Activated T-helper 17 cell treated with anti-CD3 and anti-CD28 coated beads, Interleukin-2, amount 50 U/mL, for 72 hours (primary cell): ENCODE measurements around the gene MOV10. TPM values are rescaled to one million over a fixed set of nuclear protein-coding genes. Genes with fewer than 3 reads are reported as not detected.
A peak's percentile ranks its signal among the peaks of the same experiment; 100 is the strongest.

Experiments
- ATAC-seq: fragments of 150-1000 bp; cut with Tn5 transposase; replicated peaks from 2 replicates; pipeline ENCODE4 v1.10.0; 2021; ENCODE audit warnings: mild to moderate bottlenecking, moderate library complexity
- H3K27ac Mint-ChIP-seq: one replicate; pipeline ENCODE4 v1.8.0; 2022; ENCODE audit warnings: mixed read lengths
- H3K27me3 Mint-ChIP-seq: one replicate; pipeline ENCODE4 v1.8.0; 2022; ENCODE audit warnings: mixed read lengths
- H3K36me3 Mint-ChIP-seq: one replicate; pipeline ENCODE4 v1.8.0; 2022; ENCODE audit warnings: low read depth, mild to moderate bottlenecking, mixed read lengths
- H3K4me1 Mint-ChIP-seq: one replicate; pipeline ENCODE4 v1.8.0; 2022; ENCODE audit warnings: mixed read lengths
- H3K4me3 Mint-ChIP-seq: one replicate; pipeline ENCODE4 v1.8.0; 2022; ENCODE audit warnings: mild to moderate bottlenecking, mixed read lengths
- H3K9me3 Mint-ChIP-seq: one replicate; pipeline ENCODE4 v1.8.0; 2022; ENCODE audit warnings: mixed read lengths
- total RNA-seq, 2 donors: library from RNA; stranded (reverse); gene quantifications; one replicate each; pipeline ENCODE4 v1.2.3, GENCODE V29; 2022

MOV10 gene
- total RNA-seq, 2 donors from 2014 or later, result 54.7 to 59.3 TPM

DNA sequence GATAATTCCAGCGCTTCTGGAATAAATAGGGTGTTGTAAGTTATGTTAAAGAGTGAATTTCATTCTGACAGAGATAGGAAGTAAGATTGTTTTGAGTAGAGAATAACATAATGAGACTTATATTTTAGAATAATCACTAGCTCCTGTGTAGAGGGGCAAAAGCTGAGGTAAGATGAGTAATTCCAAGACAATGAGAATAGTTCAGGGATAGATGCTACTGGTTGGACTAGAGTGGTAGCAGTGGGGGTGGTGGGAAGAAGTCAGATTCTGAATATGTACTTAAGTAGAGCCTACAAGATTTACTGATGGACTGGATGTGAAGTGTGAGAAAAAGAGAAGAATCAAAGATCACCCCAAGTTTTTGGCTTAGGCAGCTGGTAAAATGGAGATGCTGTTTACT, 23.3 kb upstream of the MOV10 start:
- Mint-ChIP-seq H3K4me1 (peaks cover 22% of the 10 kb centered on the region), H3K36me3 (peaks cover 99% of the 10 kb centered on the region)
- peak; percentile 69 for ATAC-seq

DNA sequence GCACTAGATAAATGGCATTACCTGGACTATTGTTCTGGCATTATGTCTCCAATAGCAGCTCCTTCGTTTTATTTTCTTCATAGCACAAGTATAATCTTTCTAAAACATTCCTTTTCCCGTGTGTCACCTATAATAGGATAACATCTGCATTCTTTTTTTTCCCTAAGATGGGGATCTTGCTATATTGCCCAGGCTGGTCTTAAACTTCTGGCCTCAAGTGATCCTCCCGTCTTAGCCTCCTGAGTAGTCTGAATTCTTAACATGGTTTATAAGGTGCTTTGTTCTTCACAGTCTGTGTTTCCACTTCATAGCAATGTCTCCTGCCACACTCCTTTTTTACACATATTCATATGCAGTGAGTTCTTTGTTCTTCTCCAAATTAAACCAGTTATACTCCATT, 8.6 kb upstream of the MOV10 start:
- H3K36me3 Mint-ChIP-seq, result peaks cover 100% of the 10 kb centered on the region
- ATAC-seq, result no peak
- H3K27me3 Mint-ChIP-seq, result no peaks in the 10 kb centered on the region
- peaks cover 35% of the 10 kb centered on the region for H3K4me1 Mint-ChIP-seq
- H3K9me3 Mint-ChIP-seq, result peaks cover 3% of the 10 kb centered on the region
- no peak overlapping the region for H3K4me3 Mint-ChIP-seq
- peak overlapping the region; percentile 16 for H3K27ac Mint-ChIP-seq

More for the DNA sequence above, 23.3 kb upstream of the MOV10 start:
- Mint-ChIP-seq H3K9me3 (no peaks in the 10 kb centered on the region), H3K27ac (peak overlapping the region; percentile 6), H3K4me3 (no peak overlapping the region), H3K27me3 (no peaks in the 10 kb centered on the region)

DNA sequence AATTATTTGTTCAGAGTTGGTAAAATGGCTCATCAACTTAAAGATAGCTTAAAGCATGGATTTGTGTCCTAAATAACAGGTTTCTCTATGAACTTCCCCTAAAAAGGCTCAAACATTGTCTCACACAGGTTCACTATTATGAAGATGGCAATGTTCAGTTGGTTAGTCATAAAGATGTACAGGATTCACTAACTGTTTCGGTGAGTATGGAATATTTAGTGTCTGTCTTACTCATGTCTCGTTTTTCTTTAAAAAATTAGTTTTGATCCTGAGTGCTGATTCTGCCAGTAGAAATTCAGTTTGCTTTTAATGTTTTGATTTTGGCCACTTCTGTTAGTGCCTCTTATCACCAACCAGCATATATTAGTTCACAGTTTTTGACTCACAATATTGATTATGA, 7.5 kb upstream of the MOV10 start:
- Mint-ChIP-seq H3K36me3 (peaks cover 100% of the 10 kb centered on the region), H3K4me3 (peak overlapping the region; percentile 61), H3K4me1 (peaks cover 35% of the 10 kb centered on the region), H3K27me3 (no peaks in the 10 kb centered on the region), H3K9me3 (peaks cover 3% of the 10 kb centered on the region), H3K27ac (peak overlapping the region; percentile 90)
- ATAC-seq, result peak; percentile 86

DNA sequence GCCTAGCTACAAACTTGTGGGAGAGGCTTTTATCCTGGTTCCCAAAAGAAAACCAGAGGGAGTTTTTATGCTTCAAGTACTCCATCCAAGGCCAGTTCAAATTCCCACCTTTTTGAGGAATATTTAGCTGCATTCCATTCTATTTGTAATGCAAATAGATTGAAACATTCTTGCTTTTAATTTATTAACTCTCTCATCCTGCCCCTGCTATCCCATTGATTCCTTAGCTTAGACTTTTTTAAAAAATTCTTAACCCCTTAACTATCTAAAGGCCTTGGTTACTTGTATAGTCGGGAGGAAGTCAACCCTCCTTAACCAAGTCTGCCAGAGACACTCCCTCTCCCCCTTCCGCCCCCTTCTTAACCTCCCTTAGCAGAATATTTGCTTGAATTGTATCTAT, 2.5 kb upstream of the MOV10 start:
- no peak overlapping the region for H3K4me3 Mint-ChIP-seq
- peak overlapping the region; percentile 94 for H3K27ac Mint-ChIP-seq
- H3K36me3 Mint-ChIP-seq, result peaks cover 75% of the 10 kb centered on the region
- no peak for ATAC-seq
- H3K9me3 Mint-ChIP-seq, result peaks cover 3% of the 10 kb centered on the region
- no peaks in the 10 kb centered on the region for H3K27me3 Mint-ChIP-seq
- peaks cover 43% of the 10 kb centered on the region for H3K4me1 Mint-ChIP-seq

DNA sequence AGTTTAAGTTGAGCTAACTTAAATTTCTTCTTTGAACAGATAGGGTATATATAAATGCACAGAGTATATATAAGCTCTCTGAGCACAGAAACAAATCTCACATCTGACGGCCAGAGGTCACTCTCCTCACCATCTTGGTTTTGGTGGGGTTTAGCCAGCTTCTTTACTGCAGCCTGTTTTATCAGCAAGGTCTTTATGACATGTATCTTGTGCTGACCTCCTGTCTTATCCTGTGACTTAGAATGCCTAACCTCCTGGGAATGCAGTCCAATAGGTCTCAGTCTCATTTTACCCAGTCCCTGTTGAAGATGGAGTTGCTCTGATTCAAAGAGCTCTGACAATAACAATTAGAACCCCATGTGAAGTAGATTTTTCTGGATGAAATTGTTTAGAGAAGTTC, 1.6 kb upstream of the MOV10 start:
- Mint-ChIP-seq H3K4me3 (peak overlapping the region; percentile 94), H3K4me1 (peaks cover 41% of the 10 kb centered on the region)

DNA sequence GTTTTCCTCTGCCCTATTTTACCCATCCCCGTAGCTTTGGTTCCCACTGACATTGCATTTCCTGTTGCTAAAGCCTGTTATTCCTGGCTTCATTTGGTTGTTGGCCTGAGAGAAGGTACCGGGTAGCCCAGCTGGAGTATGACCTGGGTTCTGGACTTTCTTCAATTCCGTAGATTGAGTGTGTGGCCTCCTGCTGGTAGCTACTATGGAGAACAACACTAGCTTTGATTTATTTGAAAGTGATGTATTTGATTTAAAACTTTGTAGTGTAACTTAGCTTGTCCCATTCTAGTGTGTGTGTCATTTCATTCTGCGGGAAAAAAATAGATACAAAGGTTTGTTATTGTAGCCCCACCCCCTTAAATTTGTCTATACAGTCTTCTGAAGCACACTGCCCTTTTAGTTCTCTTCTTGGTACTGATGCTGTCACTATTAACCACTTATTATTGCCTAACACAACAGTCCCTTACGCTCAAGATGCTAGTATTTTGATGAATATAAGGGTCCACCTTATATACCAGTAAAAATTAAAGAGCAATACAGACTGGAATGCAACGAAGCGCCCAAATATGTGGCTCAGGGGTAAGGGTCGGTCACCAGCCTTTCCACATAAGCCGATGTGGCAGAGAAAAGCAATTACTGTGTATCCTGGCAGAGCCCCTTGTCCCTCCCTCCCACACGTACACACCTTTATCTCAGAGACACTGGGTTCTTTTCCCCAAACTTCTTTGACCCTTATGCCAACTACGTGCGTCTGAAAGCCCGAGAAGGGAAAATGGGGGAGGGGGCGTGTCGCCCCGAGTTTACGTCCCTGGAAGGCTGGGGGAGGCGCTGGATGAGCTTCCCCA, 643 bp upstream of the MOV10 start:
- peaks cover 57% of the 10 kb centered on the region for H3K36me3 Mint-ChIP-seq
- H3K27ac Mint-ChIP-seq, result peak overlapping the region; percentile 94
- peak overlapping the region; percentile 94 for H3K4me3 Mint-ChIP-seq
- H3K9me3 Mint-ChIP-seq, result no peaks in the 10 kb centered on the region
- peak; percentile 18 for ATAC-seq
- H3K4me1 Mint-ChIP-seq, result peaks cover 45% of the 10 kb centered on the region
- no peaks in the 10 kb centered on the region for H3K27me3 Mint-ChIP-seq

More for the DNA sequence above, 1.6 kb upstream of the MOV10 start:
- H3K27ac Mint-ChIP-seq, result peak overlapping the region; percentile 94
- ATAC-seq, result no peak
- no peaks in the 10 kb centered on the region for H3K9me3 Mint-ChIP-seq
- peaks cover 66% of the 10 kb centered on the region for H3K36me3 Mint-ChIP-seq
- no peaks in the 10 kb centered on the region for H3K27me3 Mint-ChIP-seq

DNA sequence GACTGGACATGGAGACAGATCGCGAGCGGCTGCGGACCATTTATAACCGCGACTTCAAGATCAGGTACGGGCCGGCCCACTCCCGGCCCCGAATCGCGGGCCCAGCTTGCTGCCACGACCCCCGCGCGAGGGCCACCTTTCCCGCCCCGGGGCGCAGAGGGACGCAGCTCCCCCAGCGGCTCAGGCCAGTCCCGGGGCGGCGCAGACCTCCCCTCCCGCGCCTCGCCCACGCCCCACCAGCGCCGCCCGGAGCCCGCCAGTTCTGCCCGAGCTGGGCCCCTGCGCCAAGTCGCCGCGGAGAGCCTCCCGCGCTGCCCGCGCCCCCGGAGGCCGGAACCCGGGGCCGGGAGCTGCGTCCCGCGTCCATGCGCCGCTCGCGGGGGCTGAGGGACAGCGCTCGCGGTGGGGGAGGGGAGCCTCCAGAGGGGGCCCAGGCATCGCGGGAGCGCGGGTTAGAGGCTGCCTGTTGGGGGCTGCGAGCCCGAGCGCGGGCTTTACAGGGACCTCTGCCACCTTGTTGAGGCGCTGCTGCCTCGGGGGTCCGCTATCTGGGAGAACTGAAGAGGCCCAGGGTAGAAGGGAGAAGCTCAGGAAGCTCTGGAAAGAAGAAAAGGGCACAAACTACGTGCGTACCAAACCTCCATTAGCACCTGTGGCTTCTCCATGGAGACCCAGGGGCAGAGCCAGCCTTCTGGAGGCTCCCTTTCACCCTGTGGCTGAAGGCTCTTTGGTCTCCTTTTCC, 698 bp downstream of the MOV10 start:
- ATAC-seq, result peak; percentile 55
- Mint-ChIP-seq H3K36me3 (peaks cover 43% of the 10 kb centered on the region), H3K4me1 (peaks cover 41% of the 10 kb centered on the region), H3K9me3 (no peaks in the 10 kb centered on the region), H3K27me3 (no peaks in the 10 kb centered on the region), H3K4me3 (peak overlapping the region; percentile 94), H3K27ac (peak overlapping the region; percentile 94)

DNA sequence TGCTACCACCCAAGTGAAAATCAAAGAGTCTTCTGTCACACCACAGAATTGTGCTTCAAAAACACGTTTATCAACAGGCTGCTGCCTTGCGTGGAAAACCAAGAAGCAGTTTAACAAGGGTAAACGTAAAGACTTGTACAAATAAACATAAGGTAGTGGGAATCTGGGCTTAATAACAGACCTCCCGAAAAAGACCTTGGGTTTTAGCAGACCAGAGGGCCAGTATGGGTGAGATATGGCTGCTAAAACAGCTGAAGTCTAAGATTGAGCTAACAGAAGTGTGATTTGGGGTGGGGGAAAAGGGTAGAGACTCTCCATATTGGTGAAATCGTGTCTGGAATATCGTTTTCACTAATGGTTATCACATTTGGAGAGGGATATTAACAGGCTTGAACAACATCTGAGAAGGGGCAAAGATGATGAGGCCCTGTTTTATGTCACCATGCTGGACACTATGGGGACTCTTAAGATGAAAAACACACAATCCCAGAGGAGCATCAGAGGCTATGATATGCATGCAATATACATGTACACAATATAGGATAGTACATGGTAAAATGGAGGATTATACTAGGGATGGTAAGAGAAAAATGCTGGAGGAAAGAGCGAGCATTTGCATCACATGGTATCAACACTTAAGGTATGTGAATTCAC, 1.4 kb downstream of the MOV10 start:
- Mint-ChIP-seq H3K27me3 (no peaks in the 10 kb centered on the region), H3K4me3 (peak overlapping the region; percentile 94), H3K9me3 (no peaks in the 10 kb centered on the region), H3K27ac (peak overlapping the region; percentile 32), H3K4me1 (peaks cover 41% of the 10 kb centered on the region), H3K36me3 (peaks cover 36% of the 10 kb centered on the region)
- no peak for ATAC-seq

DNA sequence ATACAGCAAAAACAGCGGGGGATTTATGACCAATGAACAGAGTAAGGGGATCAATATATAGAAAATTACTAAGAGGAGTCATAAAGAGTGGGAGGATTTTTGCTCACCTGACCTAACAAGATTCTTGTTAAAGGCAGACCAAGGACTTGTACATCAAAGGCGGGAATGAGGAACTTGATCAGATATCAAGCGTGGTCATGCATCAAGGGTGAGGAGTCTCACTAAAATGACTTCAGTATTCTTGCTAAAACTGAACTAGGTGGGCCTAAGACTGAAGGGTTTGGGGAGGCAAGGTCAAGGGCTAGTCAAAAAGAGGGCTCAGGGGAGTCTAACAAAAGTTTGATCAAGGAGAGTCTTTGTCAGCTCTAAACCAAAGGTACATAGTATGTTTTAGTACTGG, 2.1 kb downstream of the MOV10 start:
- peaks cover 29% of the 10 kb centered on the region for H3K36me3 Mint-ChIP-seq

DNA sequence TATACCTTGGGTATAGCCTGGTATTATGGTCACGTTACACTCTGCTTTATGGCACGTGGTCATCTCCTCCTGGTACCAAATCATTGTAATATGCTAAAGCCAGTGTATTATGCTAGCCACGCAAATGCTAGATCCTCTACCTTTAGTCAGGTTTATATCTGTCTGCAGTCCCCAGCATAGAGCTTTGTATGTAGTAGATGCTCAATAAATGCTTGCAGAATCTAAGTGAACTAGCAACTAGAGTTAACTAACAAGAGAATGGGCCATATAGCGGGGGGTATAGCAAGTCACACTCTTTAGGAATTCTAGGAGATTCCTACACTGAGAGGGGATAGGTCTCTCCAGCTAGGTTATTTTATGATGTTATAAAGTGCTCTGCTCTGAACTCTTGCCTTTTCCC, 3.0 kb downstream of the MOV10 start:
- no peaks in the 10 kb centered on the region for H3K9me3 Mint-ChIP-seq
- H3K36me3 Mint-ChIP-seq, result peaks cover 20% of the 10 kb centered on the region
- peaks cover 41% of the 10 kb centered on the region for H3K4me1 Mint-ChIP-seq
- ATAC-seq, result no peak
- no peaks in the 10 kb centered on the region for H3K27me3 Mint-ChIP-seq
- H3K27ac Mint-ChIP-seq, result no peak overlapping the region
- H3K4me3 Mint-ChIP-seq, result no peak overlapping the region

More for the DNA sequence above, 2.1 kb downstream of the MOV10 start:
- peak overlapping the region; percentile 94 for H3K4me3 Mint-ChIP-seq
- peaks cover 41% of the 10 kb centered on the region for H3K4me1 Mint-ChIP-seq
- no peaks in the 10 kb centered on the region for H3K9me3 Mint-ChIP-seq
- no peak for ATAC-seq
- no peaks in the 10 kb centered on the region for H3K27me3 Mint-ChIP-seq
- no peak overlapping the region for H3K27ac Mint-ChIP-seq

DNA sequence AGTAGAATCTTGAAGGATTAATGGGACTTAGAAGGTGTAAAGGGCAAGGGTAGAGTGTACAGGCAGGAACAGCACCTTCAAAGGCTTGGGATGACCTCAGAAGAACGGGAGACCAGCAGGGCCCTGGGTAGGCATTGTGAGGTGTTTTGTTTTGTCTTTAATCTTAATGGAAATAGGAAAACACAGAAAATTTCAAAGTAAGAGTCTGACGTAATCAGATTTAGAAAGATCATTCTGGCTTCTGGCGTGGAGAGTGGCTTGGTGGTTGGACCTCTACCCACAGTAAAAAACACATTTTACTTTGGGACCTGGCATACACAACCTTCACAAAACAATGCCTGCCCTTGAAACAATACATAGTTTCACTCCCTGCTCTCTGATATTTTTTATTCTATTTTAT, 4.1 kb downstream of the MOV10 start:
- Mint-ChIP-seq H3K4me3 (no peak overlapping the region), H3K9me3 (no peaks in the 10 kb centered on the region), H3K4me1 (peaks cover 33% of the 10 kb centered on the region), H3K36me3 (peaks cover 9% of the 10 kb centered on the region), H3K27ac (peak overlapping the region; percentile 63), H3K27me3 (no peaks in the 10 kb centered on the region)
- ATAC-seq, result no peak

DNA sequence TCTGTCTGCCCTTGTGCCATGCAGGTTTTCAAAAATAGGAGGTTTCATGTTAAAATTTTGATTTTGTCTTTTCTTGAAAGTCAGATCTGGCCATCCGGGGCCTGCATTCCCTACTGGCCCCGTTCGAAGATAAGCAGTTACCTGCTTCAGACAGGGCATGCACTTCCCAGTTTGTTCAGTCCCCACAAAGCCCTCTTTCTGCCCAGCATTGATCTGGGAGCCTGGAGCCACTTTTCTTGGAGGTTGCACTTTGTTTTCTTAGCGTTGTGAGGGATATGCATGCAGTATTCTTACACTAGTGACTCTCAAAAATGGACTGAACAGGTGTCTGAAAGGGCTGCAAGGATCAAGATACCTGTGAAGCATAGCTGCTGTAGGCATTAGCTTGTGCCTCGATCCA, 11.5 kb downstream of the MOV10 start:
- Mint-ChIP-seq H3K36me3 (peaks cover 13% of the 10 kb centered on the region), H3K4me3 (no peak overlapping the region), H3K9me3 (no peaks in the 10 kb centered on the region), H3K27me3 (no peaks in the 10 kb centered on the region), H3K27ac (no peak overlapping the region), H3K4me1 (peaks cover 8% of the 10 kb centered on the region)
- ATAC-seq, result no peak

DNA sequence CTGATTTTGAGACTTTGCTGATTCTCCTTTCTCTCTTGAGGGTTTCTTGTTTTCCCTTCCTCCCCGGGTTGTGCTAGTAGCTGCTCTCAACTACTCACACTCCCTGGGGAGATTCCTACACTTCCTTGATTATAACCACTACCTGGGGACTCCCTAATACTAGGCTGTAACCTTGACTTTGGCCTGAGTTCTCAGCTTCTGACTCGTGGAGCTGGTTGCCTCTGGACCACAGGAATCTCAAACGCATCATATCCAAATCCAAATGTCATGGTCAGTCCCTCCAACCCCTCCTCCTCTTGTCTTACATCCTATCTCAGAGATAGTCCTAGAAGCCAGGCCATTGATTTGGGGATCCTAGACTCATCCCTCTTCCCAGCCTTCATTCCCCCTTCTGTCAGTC, 12.0 kb downstream of the MOV10 start:
- Mint-ChIP-seq H3K9me3 (no peaks in the 10 kb centered on the region), H3K27ac (peak overlapping the region; percentile 12), H3K4me3 (no peak overlapping the region), H3K4me1 (peaks cover 8% of the 10 kb centered on the region), H3K27me3 (no peaks in the 10 kb centered on the region), H3K36me3 (peaks cover 17% of the 10 kb centered on the region)
- ATAC-seq, result peak; percentile 16

DNA sequence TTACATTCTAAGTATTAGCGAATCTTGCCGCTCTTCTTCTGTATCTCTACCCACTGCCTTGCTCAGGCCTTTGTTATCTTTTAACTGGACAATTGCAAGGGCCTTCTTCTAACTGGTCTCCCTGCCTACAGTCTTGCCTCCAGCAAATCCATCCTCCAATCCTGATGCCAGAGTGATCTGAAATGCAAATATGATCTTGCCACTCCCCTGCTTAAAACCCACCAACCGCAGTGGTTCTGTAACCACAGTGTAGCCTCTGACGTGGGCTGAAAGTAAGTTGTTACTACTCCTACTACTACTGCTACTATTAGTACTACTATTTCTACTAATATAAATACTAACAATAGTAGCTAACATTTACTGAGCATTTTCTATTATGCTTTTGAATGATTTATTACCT, 12.4 kb downstream of the MOV10 start:
- H3K27ac Mint-ChIP-seq, result peak overlapping the region; percentile 12
- peaks cover 21% of the 10 kb centered on the region for H3K36me3 Mint-ChIP-seq
- peak; percentile 44 for ATAC-seq
- H3K9me3 Mint-ChIP-seq, result no peaks in the 10 kb centered on the region
- H3K4me1 Mint-ChIP-seq, result peaks cover 8% of the 10 kb centered on the region
- H3K27me3 Mint-ChIP-seq, result no peaks in the 10 kb centered on the region
- no peak overlapping the region for H3K4me3 Mint-ChIP-seq
